ENCODE measurements around the gene FGF21.

FGF21 gene

GRCh38 chr19:48728911-48729664 lies 26.2 kb upstream of the FGF21 start:
- no peak for DNase-seq (ENCODE audit: low read depth in 1 of 2, low spot score in 1 of 2)

- DNase-seq (ENCODE audit: low read depth in 1 of 2, low spot score in 1 of 2), result no peak
These were observed 23.9 kb upstream of the FGF21 start for GRCh38 chr19:48731452-48731851.

- no peak for DNase-seq (ENCODE audit: low read depth in 1 of 2, low spot score in 1 of 2)
These were observed 20.7 kb upstream of the FGF21 start for GRCh38 chr19:48734625-48735024.

DNA sequence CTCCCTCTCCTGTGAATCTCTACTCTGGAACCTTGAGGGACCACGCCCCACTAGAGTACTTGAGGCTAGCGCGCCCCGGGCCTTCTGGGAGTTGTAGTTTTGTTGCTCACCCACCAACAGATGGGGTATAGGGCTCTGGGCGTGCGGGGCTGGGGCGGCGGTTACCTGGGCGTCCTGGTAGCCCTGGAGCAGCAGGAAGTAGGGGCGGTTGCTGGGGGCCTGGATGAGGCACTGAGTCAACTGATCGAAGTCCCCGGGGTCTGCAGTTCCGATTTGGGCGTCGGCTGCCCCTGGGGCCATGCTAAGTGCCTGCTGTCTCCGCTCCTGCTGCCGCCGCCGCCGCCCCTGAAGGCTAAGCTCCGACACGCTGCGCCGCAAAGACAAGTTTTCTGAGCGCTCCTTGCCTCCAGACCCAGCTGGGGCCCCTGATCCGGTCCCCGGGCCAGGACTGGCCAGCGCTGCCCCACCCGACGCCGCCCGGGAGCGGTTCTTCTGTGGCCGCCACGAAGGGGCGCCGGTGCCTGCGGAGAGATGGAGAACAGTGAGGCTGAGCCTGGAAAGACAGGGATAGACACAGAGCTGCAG lies 20.2 kb upstream of the FGF21 start:
- no peak for DNase-seq (ENCODE audit: low read depth in 1 of 2, low spot score in 1 of 2)

GRCh38 chr19:48737360-48737998 lies 17.8 kb upstream of the FGF21 start:
- no peak for DNase-seq (ENCODE audit: low read depth in 1 of 2, low spot score in 1 of 2)

DNA sequence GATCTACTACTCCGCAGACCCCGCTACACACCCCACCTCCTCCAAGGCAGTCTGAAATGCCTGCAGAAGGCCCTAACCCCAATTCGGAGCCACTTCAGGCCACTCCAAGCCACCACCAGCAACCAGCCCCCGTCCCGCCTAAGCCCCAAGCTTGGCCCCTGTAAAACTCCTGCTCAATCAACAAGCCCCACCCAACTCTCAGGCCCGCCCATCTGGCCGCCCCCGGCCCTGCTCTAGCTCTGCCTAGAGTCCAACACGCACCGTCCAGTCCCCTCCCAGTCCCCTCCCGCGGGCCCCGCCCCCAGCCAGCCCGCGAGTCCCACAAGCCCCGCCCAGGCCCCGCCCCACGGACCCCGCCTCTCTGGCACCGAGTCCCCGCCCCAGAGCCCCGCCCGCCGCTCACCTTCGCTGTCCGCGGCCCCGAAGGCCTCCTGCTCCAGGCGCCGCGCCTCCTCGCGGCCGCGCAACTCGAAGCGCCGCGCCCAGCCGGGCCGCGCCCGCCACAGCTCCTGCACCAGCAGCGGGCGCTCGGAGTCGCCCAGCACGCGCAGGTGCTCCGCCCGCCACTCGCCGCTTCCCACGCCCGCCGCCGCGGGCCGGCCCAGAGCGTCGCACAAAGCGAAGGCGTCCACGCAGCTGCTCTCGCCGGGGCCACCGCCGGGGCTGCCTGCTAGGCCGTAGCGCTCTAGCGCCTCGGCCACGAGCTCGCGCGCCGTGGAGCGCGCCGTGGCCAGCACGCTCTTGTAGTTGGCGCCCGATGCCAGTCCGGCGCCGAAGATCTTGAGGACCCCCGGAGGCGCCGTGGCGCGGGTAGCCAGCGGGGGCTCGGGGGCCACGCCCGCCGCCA lies 16.5 kb upstream of the FGF21 start:
- peak; percentile 90 to 92 for DNase-seq (ENCODE audit: low read depth in 1 of 2, low spot score in 1 of 2)

- no peak for DNase-seq (ENCODE audit: low read depth in 1 of 2, low spot score in 1 of 2)
These were observed 15.7 kb upstream of the FGF21 start for GRCh38 chr19:48739404-48740163.

- no peak for DNase-seq (ENCODE audit: low read depth in 1 of 2, low spot score in 1 of 2)
These were observed 15.0 kb upstream of the FGF21 start, which contains the start of gene RASIP1 for GRCh38 chr19:48740164-48740972. TSS of gene RASIP1 (minus strand) at chr19:48740610. CDS start at chr19:48740282, 328 bp downstream.

GRCh38 chr19:48741129-48741999 lies 14.0 kb upstream of the FGF21 start:
- DNase-seq (ENCODE audit: low read depth in 1 of 2, low spot score in 1 of 2), result no peak

GRCh38 chr19:48742096-48742495 lies 13.2 kb upstream of the FGF21 start:
- no peak for DNase-seq (ENCODE audit: low read depth in 1 of 2, low spot score in 1 of 2)

- no peak for DNase-seq (ENCODE audit: low read depth in 1 of 2, low spot score in 1 of 2)
These were observed 9.9 kb upstream of the FGF21 start for GRCh38 chr19:48745208-48745995.

DNA sequence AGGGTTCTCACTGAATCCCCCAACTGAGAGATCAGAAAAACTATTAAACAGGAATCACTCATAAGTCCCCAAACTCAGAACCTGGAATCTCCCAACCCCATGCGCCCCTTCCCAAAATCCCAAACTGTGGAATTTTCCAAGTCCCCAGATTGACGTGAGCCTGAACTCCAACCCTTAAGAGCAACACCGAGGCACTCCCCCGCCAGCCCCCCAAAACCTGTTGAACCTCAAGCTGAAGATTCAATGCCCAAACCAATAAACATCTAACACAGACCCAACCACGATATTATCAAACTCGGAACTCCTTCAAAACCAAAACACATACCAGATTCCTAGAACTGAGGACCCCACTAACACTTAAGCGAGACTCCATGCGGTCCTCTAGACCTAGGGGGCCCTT lies 9.2 kb upstream of the FGF21 start:
- DNase-seq (ENCODE audit: low read depth in 1 of 2, low spot score in 1 of 2), result no peak

- DNase-seq (ENCODE audit: low read depth in 1 of 2, low spot score in 1 of 2), result no peak
These were observed 8.4 kb upstream of the FGF21 start, which contains the start of gene IZUMO1 for GRCh38 chr19:48746738-48747575. TSS of gene IZUMO1 (minus strand) at chr19:48746909. CDS start at chr19:48745859, 1,050 bp downstream.

DNA sequence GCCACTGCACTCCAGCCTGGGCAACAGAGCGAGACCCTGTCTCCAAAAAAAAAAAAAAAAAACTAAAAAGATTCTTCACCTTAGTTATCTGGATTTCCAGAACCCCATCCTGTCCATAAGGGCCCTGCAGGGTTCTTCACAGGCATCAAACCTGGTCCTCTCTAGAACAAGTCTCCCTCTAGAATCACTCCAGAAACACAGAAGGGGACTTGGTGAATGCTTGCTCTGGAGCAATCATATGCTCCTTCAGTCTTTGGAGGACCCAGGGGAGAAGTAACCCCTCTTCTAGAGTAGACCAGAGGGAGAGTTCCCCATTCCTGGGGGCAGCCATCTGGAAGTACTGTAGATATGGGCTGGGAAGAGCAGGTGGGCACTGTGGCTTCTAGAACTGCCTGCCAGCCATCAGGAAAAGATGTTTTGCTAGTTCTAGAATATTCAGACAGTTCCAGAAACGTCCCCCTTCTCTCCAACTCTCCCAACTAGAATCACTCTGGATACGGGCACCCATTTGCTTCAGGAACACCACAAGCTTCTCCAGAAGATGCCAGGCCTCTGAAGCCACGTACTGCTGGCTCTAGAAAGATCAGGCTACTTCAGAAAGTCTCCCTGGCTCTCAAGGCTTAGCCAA lies 5.6 kb upstream of the FGF21 start:
- no peak for DNase-seq (ENCODE audit: low read depth in 1 of 2, low spot score in 1 of 2)

DNA sequence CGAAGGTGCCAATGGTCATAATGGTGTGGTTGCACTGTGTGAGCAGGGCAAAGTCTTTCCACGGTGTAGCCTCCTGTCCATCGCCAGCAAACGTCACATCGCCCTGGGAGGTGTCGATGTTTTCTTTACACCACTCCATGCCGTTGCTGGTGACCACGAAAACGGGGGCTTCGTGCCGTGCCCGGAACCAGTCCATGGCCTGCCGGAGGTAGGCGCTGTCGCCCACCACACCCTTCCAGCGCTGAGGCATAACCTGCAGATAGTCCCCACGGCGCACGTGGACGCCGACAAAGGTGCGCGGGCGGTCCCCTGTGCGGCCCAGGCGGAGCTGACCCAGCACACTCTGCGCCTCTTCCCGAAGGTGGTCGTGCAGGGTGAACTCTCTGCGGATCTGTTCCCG lies 5.0 kb upstream of the FGF21 start:
- no peak for DNase-seq (ENCODE audit: low read depth in 1 of 2, low spot score in 1 of 2)

- DNase-seq (ENCODE audit: low read depth in 1 of 2, low spot score in 1 of 2), result no peak
These were observed 4.4 kb upstream of the FGF21 start for GRCh38 chr19:48750771-48751504.
